DND-41 (cell line): ENCODE data around the gene DAD1.

ENCODE experiments used
- EZH2 ChIP-seq: IDR thresholded peaks from 3 replicates; pipeline ENCODE4 v1.6.1; 2012; ENCODE audit warnings: borderline replicate concordance, low read depth, mild to moderate bottlenecking, moderate library complexity, low read length, inconsistent platforms; ENCODE audit not compliant: severe bottlenecking
- TF ChIP-seq, protein P1 (sequence below): IDR thresholded peaks from 2 replicates; pipeline ENCODE4 v1.5.1; 2012; ENCODE audit warnings: borderline replicate concordance, low read length, moderate library complexity, mild to moderate bottlenecking; ENCODE audit not compliant: poor library complexity, severe bottlenecking; ENCODE audit errors: extremely low read depth

DNA sequence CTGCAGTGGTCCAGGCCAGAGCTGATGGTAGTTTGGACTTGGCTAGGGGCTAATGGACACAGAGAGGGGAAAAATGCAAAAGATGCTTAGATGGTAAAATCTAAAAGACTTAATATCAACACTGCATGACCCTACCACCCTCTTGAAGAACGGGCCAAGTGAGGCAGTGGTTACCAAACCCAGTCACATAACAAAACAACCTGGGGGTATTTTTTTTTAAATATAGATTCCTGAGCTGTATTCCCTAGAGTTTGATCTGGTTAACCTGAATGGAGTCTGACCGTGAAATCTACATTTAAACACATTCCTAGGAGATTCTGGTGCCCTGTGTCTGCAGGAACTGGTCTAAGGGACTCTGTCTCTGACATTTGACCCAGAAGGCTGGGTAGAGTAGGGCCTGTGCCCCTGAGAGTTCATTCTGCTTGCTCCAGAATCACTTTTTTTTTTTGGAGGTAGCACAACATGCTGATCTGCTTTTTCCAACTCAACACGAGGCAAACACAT is 24.8 kb upstream of the DAD1 start:
- TF ChIP-seq, protein P1, sequence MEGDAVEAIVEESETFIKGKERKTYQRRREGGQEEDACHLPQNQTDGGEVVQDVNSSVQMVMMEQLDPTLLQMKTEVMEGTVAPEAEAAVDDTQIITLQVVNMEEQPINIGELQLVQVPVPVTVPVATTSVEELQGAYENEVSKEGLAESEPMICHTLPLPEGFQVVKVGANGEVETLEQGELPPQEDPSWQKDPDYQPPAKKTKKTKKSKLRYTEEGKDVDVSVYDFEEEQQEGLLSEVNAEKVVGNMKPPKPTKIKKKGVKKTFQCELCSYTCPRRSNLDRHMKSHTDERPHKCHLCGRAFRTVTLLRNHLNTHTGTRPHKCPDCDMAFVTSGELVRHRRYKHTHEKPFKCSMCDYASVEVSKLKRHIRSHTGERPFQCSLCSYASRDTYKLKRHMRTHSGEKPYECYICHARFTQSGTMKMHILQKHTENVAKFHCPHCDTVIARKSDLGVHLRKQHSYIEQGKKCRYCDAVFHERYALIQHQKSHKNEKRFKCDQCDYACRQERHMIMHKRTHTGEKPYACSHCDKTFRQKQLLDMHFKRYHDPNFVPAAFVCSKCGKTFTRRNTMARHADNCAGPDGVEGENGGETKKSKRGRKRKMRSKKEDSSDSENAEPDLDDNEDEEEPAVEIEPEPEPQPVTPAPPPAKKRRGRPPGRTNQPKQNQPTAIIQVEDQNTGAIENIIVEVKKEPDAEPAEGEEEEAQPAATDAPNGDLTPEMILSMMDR: no peak
- TF ChIP-seq EZH2: no peak
